NCI-H69 (cell line): ENCODE data around the gene OR9A4.

ENCODE experiments used
- DNase-seq: peaks from one replicate; lab custom pipeline; 2025; lab: John Stamatoyannopoulos, UW

Gene OR9A4

DNA sequence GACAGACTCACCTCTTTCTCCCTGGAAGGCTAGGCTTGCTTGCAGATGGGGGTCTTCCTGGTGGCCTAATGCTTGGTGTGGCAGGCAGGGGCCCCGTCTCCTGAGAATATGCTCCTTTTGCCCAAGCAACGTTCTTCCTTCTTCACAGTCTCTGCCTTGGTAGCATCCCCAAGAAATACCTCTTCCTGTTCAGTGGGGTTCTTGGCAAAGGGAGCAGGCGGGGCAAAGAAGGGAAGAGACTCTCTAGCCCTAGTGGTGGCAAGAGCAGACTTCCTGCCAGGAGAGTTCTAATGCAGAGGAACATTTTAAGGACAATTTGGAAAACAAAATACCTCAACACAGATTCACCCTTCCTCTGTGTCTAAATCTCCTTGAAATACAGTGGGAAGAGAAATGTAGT lies 30.6 kb downstream of the OR9A4 start, which contains the start of gene CLEC5A:
CLEC5A (minus strand) TSS at position 179 of the 400 bp plus-strand sequence. CDS start 682 bp downstream, outside the sequence.
- DNase-seq = no peak

DNA sequence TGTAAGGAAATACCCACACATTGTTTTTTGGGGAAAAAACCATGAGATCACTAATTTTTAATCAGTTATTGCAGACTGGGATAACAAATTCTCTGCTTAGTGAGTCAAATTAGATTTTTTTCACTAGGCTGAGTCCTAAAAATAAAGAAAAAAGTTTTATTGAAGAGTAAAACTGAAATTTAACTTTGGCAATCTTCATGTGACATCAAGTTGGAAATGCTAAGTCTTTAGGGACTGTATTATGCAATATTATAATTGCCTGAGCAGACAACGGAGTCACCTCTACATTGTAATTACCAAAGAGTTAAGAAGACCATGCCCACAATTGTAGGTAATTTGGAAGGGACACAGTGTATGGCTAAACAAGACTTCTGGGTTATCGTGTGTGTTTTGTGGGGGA lies 32.8 kb downstream of the OR9A4 start:
- peak; percentile 34 for DNase-seq

- peak; percentile 34 for DNase-seq
These were observed 33.3 kb downstream of the OR9A4 start for GRCh38 chr7:141949451-141949850.

DNA sequence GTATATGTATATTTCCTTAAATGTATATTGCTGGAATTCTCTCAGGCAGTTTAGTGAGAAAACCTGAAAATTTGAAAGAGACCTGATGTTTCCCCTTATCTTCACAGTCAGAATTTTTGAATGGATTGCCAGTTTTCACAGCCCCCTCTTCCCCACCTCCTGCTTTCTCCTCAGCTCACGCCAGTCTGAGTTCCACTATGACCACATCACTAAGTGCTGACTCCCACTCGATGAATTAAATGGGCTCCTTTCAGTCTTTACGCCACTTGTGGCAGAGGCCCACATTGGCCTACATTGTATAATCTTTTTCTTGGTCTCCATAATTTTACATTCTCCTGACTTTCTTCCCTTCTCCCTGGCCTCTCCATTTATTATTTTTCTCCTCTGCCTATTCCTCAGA lies 33.7 kb downstream of the OR9A4 start:
- DNase-seq = no peak

DNA sequence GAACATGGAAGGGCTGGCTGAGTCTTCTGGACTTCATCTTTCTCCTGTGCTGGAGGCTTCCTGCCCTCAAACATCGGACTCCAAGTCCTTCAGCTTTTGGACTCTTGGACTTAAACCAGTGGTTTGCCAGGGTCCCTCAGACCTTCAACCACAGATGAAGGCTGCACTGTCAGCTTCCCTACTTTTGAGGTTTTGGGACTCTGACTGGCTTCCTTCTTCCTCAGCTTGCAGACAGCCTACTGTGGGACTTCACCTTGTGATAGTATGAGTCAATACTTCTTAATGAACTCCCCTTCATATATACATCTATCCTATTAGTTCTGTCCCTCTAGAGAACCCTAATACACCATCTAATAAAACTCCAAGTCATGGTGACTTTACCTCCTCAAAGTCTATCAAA lies 34.6 kb downstream of the OR9A4 start:
- no peak for DNase-seq

- DNase-seq = no peak
These were observed 36.3 kb downstream of the OR9A4 start for GRCh38 chr7:141952461-141952860.

GRCh38 chr7:141954334-141954733 lies 38.1 kb downstream of the OR9A4 start:
- no peak for DNase-seq

DNA sequence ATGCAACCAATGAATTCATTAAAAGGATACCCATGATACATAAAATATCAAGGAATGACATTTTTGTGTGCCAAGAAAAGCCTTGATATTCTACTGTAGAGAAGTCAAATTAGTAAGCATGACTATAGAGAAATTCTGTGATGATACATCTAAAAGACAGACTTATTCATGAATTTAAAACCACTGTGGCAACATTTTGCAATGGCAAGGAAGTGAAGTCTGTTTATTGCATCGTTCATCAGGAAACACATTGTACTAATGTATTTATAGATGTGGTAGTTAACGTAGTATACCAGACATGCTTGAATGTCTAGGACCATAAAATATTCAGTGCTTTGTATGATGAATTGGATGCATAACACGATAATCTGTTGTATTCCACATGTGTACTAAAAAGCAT lies 39.9 kb downstream of the OR9A4 start:
- DNase-seq = no peak

DNA sequence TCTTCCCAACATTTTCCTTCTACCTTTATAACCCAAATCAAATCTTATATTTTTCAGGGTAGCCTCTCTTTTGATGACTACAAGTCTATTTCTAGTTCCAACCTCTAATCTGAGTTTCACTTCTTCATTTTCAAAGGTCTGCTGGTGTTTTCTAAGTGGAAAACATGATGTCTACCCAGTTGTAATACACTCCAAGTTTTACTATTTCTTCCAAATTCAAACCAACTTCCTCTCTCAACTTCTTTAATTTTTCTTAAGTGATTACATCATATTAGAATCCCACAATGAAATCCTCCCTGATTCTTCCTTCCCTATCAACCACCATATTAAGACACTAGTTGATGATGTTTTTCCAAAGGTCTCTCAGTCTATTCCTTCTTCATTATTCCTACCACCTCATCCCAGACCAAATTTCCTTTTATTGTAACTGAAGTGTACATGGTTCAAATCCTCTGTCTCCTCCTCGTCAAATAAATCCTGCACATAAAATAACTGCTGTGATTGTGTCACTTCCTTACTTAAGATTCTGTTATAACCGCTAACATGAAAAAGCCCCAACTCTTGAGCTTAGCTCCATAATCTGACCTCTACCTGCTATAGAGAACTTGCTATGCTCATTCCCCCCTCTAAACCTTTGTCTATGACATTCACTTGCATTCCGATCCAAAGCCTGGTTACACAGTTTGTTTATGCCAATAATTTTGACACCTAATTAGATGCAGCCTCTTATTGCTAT lies 44.7 kb downstream of the OR9A4 start:
- DNase-seq = no peak
